GM21367 (cell line): ENCODE measurements around the gene NMNAT1.
"Not testable (repeated sequence)": the region's sequence is repeated elsewhere in the genome, so short reads cannot be mapped to it uniquely, and the experiment has no call there.

Experiments used
- ATAC-seq: cut with Tn5 transposase; IDR thresholded peaks from one replicate; pipeline ENCODE4 v1.9.1; 2021; ENCODE audit not compliant: unreplicated experiment

Gene NMNAT1

GRCh38 chr1:10014016-10014415 is 70.7 kb downstream of the NMNAT1 start:
- no peak for ATAC-seq

- ATAC-seq = no peak
Measured at GRCh38 chr1:10019561-10019960, 76.3 kb downstream of the NMNAT1 start.

- ATAC-seq = no peak
Measured at GRCh38 chr1:10020086-10020485, 76.8 kb downstream of the NMNAT1 start.

- ATAC-seq = not testable (repeated sequence)
Measured at GRCh38 chr1:10020678-10021077, 77.4 kb downstream of the NMNAT1 start.

- not testable (repeated sequence) for ATAC-seq
Measured at GRCh38 chr1:10021992-10022391, 78.7 kb downstream of the NMNAT1 start.

GRCh38 chr1:10022656-10023055 is 79.4 kb downstream of the NMNAT1 start:
- ATAC-seq = no peak

GRCh38 chr1:10025354-10025753 is 82.1 kb downstream of the NMNAT1 start:
- ATAC-seq = no peak

GRCh38 chr1:10027027-10027426 is 83.8 kb downstream of the NMNAT1 start:
- no peak for ATAC-seq

GRCh38 chr1:10028956-10029500 is 85.8 kb downstream of the NMNAT1 start:
- not testable (repeated sequence) for ATAC-seq

GRCh38 chr1:10031461-10031860 is 88.2 kb downstream of the NMNAT1 start:
- ATAC-seq = no peak

- peak; percentile 93 for ATAC-seq
Measured at GRCh38 chr1:10032590-10033358, 89.5 kb downstream of the NMNAT1 start, which contains the start of gene UBE4B. Gene UBE4B, plus strand, starts transcription at chr1:10032958. Its CDS starts 713 bp downstream, at chr1:10033671.

- peak; percentile 13 for ATAC-seq
Measured at GRCh38 chr1:10033359-10033845, 90.1 kb downstream of the NMNAT1 start.
